Renal pelvis (tissue), 4 donors: ENCODE measurements around the gene DLGAP3. TPM values are rescaled to one million over a fixed set of nuclear protein-coding genes. Genes with fewer than 3 reads are reported as not detected.
"Not testable (repeated sequence)": the region's sequence is repeated elsewhere in the genome, so short reads cannot be mapped to it uniquely, and the experiment has no call there.

ENCODE experiments used
- DNase-seq: peaks from one replicate; pipeline ENCODE4 v3.0.0-alpha.2; 2013
- polyA plus RNA-seq, 3 donors: library from polyadenylated mRNA; unstranded; fragments of 120-200 nt; gene quantifications; one replicate each; pipeline ENCODE4 v1.2.1, GENCODE V29; 2013; ENCODE audit not compliant: insufficient read length in 3 of 3

DLGAP3 gene
- polyA plus RNA-seq, 3 donors, result 3.3 to 4.0 (median 3.6) TPM

GRCh38 chr1:34840426-34840825 is 89.0 kb downstream of the DLGAP3 start:
- DNase-seq, result no peak

DNA sequence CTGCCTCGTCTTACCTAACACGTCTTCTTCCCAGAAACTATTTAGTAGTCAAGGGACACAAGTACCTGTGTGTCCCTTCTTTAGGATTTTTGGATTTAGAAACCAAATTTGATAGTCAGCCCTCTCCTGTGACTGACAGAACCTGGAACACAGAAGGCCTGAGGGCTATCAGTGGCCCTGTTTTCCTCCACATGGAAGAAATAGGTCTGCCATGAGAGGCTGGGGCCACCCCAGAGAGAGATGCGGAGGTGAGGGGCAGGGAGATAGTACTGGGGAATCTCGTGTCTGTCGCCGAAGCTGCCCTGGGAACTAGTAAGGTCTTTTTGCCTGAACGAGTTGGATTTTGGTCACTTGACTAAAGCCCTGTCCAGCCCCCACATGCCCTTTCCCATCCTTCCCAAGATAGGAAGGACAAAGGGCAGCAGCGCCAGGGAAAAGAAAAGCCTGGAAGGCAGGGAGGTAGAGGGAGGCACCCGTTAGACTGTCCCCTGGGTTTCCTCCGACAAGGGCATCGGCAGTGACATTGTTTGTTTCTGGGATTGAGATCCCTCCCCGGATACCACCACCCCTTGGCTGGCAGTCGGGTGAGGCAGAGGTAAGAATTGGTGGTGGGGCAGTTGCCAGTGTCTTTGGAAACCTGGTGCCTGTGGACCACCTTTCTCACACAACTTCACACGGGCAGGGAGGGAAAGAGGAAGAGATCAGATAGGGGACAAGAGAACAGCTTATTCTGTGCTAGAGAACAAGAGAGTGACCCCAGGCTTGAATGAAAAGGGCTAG is 89.7 kb downstream of the DLGAP3 start:
- no peak for DNase-seq

DNA sequence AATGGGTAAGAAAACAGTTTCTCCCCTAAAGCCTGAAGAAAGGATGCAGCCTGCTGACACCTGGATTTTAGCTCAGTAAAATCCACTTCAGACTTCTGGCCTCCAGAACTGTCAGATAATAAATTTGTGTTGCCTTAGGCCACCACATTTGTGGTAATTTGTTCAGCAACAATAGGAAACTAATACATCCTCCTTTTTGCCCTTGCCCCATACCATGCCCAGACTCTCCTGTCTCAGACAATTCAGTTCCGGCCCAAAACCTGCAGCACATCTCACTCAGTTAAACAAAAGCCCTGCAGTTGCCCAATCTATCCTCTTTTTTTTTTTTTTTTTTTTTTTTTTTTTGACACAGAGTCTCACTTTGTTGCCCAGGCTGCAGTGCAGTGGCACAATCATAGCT is 95.7 kb downstream of the DLGAP3 start:
- no peak for DNase-seq

DNA sequence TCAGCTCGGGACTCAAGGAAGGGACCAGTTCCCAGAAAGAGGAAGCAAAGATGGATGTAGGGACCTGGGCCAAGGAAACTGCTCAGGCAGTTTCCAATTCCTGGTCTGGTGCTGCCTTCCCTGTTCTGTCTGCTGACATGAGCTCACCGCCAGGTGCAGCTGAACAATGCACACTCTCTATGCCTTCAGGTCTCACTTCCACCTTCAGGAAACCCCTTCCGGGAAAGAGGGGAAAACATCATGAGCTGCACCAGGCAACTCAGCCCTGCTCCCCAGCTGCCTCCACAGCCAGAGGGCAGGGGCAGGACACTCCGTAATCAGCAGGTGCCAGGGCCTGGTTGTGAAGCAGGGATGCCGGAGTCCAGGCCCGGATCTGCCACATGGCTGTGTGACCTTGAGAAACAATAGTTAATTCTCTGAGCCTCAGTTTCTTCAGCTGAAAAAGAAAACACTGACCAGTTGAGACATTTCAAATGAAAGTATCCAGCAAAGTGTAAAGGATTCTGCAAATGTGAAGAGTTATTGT is 97.7 kb downstream of the DLGAP3 start:
- DNase-seq, result no peak

DNA sequence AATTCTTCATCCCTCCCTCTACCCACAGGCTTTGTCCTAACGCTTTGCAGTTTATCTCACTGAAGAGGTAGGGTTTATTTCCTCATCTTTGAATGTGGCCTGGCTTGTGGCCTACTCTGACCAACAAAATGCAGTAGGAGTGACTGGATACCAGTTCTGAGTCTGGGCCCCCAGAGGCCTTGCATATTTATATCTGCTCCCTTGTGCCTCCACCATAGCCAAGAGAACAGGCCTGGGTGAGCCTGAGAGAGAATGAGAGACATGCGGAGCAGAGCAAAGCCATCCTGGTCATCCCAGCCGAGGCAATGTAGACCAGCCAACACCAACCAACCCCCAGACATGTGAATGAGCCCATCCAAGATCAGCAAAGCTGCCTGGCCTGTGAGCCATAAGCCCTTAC is 100.2 kb downstream of the DLGAP3 start:
- no peak for DNase-seq

DNA sequence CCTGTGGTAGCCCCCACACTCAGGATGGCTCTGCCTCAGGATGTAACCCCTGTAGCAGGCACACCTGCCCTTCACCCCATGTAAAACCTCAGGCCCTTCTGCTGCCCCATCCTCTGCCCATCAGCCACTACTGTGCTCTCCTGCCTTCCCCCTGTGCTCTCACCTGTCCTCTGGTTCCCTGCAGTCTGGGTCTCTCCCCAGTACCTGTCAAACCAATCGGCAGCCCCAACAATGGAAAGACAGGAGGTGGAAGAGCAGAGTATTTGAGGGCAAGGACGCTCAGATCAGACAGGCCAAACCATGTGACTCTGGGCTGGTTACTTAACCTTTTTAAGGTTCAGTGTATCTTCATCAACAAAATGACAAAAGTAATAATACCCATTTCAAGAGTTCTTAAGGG is 100.8 kb downstream of the DLGAP3 start:
- DNase-seq, result no peak

- DNase-seq, result no peak
Measured at GRCh38 chr1:34827341-34827941, 102.0 kb downstream of the DLGAP3 start.

DNA sequence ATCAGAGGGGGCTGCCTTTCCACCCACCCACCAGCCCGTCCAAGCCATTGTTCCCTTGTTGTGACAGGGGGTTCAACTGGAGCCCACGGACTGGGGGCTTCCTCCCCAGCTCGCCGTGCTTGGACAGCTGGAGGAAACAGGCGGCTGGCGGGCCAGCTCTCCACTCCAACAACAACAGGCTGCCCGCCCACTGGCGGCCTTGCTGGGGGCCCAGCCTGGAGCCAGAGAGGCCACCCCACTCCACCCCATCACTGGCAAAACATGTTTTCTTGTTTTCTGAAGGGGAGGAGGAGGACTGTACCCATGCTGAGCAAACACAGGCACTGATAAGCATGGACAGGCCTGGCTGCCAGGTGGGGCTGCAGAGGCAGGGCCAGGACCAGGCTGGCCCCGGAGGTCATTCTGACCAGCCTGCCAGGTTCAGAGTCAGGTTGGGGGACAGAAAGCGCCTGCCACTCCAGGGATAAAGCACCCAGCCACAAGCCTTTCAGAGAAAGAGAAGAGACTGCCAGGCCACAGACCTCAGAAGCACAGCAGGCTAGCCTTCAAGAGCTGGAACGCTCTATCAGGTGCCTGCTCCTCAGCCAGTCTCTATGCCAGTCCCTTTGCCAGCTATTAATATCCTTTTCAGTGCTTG is 103.9 kb downstream of the DLGAP3 start:
- DNase-seq, result no peak

- DNase-seq, result no peak
Measured at GRCh38 chr1:34824817-34825454, 104.5 kb downstream of the DLGAP3 start.

DNA sequence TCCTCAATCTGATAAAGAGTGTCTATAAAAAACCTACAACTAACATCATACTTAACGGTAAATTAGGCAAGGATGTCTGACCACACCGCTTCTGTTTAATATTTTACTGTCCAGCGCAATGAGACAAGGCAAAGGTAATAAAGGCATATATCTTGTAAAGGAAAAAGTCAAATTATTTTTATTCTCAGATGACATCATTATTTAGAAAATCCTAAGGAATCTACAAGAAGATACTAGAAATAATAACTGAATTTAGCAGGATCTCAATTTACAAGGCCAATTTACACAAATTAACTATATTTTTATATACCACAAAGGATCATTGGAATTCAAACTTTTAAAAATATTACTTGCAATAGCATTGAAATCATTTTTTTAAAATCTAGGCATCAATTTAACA is 107.2 kb downstream of the DLGAP3 start:
- DNase-seq, result no peak

- not testable (repeated sequence) for DNase-seq
Measured at GRCh38 chr1:34818862-34819261, 110.6 kb downstream of the DLGAP3 start.

GRCh38 chr1:34816778-34817177 is 112.7 kb downstream of the DLGAP3 start:
- no peak for DNase-seq

- DNase-seq, result no peak
Measured at GRCh38 chr1:34816332-34816731, 113.1 kb downstream of the DLGAP3 start.

Other genes starting within 250 kb of the DLGAP3 start
- gene GJB5, start 174.6 kb downstream of the DLGAP3 start, polyA plus RNA-seq, result under 1 TPM in 2 of 3 donors, not detected in 1; 0.45 to 0.63 TPM
- gene GJB4, start 169.9 kb downstream of the DLGAP3 start, polyA plus RNA-seq, result under 1 TPM; 0.10 to 0.66 (median 0.46) TPM
- gene GJB3, start 148.4 kb downstream of the DLGAP3 start, polyA plus RNA-seq, result under 1 TPM; 0.26 to 0.35 (median 0.30) TPM
- 10 to 100 TPM; 12.5 to 19.3 (median 18.4) TPM for gene GJA4, start 136.7 kb downstream of the DLGAP3 start, polyA plus RNA-seq
- gene SMIM12, start 69.9 kb downstream of the DLGAP3 start, polyA plus RNA-seq, result 10 to 100 TPM; 32.0 to 37.6 (median 33.9) TPM
- gene TMEM35B, start 55.7 kb upstream of the DLGAP3 start, polyA plus RNA-seq, result 10 to 100 TPM; 29.3 to 31.3 (median 30.2) TPM
- 10 to 100 TPM; 14.3 to 24.7 (median 22.0) TPM for gene ZMYM6, start 102.3 kb upstream of the DLGAP3 start, polyA plus RNA-seq
- gene ZMYM1, start 149.7 kb upstream of the DLGAP3 start, polyA plus RNA-seq, result 10 to 100 TPM; 13.7 to 19.8 (median 19.4) TPM